Central memory CD8-positive, alpha-beta T cell (primary cell): ENCODE results near the gene ACVRL1.
A peak's percentile ranks its signal among the peaks of the same experiment; 100 is the strongest.

ENCODE experiments used
- ATAC-seq: fragments of 150-1000 bp; cut with Tn5 transposase; replicated peaks from 2 replicates; pipeline ENCODE4 v1.10.0; 2022; ENCODE audit warnings: mild to moderate bottlenecking, moderate FRiP score, moderate number of reproducible peaks; ENCODE audit not compliant: poor library complexity, severe bottlenecking; ENCODE audit errors: extremely low read depth
- DNase-seq, 2 donors: peaks; one replicate each; pipeline ENCODE4 v3.0.0; 2021; ENCODE audit warnings: low spot score in 2 of 2
- H3K27ac Mint-ChIP-seq: one replicate; pipeline ENCODE4 v1.8.0; 2022; ENCODE audit warnings: low read depth, mild to moderate bottlenecking, moderate library complexity, mixed read lengths
- H3K27me3 Mint-ChIP-seq: one replicate; pipeline ENCODE4 v1.8.0; 2022; ENCODE audit warnings: mixed read lengths
- H3K36me3 Mint-ChIP-seq: one replicate; pipeline ENCODE4 v1.8.0; 2022; ENCODE audit warnings: mild to moderate bottlenecking, moderate library complexity, mixed read lengths; ENCODE audit not compliant: insufficient read depth
- H3K4me1 Mint-ChIP-seq: one replicate; pipeline ENCODE4 v1.8.0; 2022; ENCODE audit warnings: mixed read lengths
- H3K4me3 Mint-ChIP-seq: one replicate; pipeline ENCODE4 v1.8.0; 2022; ENCODE audit warnings: mild to moderate bottlenecking, moderate library complexity, mixed read lengths
- H3K9me3 Mint-ChIP-seq: one replicate; pipeline ENCODE4 v1.8.0; 2022; ENCODE audit warnings: mixed read lengths

Gene ACVRL1

DNA sequence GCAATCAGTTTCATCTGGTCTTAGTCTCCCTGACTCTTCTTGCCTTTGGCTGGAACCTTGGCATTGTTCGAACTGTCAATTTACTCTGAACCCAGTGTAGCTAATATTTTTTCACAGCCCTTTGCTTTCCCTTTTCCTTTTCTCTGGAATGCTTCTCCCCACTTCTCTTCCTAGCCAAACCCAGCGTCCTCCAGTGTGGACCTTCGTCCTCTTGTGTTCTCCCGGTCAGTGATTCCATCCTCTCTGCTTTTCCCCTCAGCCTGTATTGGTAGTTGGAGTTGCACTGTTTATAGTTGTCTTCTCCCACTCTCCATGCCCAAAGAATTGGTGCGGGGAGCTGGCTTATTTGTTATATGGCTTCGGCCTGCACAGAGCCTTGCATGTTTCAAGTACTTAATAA is 53.6 kb downstream of the ACVRL1 start:
- Mint-ChIP-seq H3K36me3 (no peaks in the 10 kb centered on the region), H3K27me3 (no peaks in the 10 kb centered on the region), H3K4me3 (no peak overlapping the region), H3K27ac (no peak overlapping the region), H3K4me1 (peaks cover 3% of the 10 kb centered on the region), H3K9me3 (no peaks in the 10 kb centered on the region)
- DNase-seq = no peak
- ATAC-seq = no peak

DNA sequence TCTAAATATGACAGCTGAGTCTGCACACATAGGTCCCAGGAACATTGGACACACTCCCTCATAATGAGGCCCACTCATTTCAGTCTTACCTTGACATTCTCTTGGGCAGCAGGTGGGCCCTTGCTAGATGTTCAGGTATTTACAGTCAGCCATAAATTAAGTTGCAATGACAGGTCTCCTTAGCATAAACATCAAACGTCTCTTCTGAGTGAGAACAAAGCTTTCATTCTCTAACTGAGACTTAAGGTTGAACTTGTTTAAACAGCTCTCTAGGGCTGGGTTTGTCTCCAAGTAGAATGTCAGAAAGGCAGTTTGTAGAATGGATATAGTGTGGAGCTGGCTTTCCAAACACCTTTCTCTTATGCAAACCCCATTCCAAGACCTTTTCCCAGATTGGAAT is 54.5 kb downstream of the ACVRL1 start:
- peak overlapping the region; percentile 14 for H3K27ac Mint-ChIP-seq
- H3K36me3 Mint-ChIP-seq = no peaks in the 10 kb centered on the region
- H3K27me3 Mint-ChIP-seq = no peaks in the 10 kb centered on the region
- no peak overlapping the region for H3K4me3 Mint-ChIP-seq
- no peaks in the 10 kb centered on the region for H3K9me3 Mint-ChIP-seq
- ATAC-seq (no peak), DNase-seq (no peak)
- no peaks in the 10 kb centered on the region for H3K4me1 Mint-ChIP-seq

DNA sequence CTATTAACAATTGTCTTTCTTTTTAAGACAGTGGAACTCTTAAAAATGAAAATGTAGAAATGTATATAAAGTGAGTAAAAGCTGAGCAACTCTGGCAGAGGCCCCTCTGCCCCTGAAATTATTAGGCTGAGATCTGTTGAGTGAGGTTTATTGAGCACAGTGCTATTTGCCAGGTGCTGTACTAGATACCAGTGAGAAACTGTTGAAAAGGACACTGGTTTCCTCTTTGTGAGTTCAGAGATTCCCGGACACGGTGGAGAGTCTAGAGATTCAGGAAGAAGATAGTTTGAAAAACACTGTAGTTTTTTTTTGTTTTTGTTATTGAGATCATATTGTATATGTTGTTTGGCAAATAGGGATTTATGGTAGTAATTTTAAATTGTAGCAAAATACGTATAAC is 55.4 kb downstream of the ACVRL1 start:
- Mint-ChIP-seq H3K36me3 (no peaks in the 10 kb centered on the region), H3K4me3 (no peak overlapping the region), H3K4me1 (no peaks in the 10 kb centered on the region), H3K27me3 (no peaks in the 10 kb centered on the region), H3K9me3 (no peaks in the 10 kb centered on the region), H3K27ac (no peak overlapping the region)
- ATAC-seq (no peak), DNase-seq (no peak)

DNA sequence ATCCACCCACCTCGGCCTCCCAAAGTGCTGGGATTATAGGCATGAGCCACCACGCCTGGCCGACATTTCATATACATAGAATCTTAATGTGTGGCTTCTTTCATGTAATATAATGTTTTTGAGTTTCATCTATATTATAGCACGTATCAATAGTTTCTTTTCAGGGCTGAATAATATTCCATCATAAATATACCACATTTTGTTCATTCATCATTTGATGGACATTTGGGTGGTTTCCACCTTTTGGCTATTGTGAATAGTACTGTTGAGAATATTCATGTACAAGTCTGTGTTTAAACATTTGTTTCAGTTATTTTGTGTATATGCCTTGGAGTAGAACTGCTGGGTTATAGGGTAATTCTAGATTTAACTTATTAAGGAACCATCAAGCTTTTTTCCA is 56.2 kb downstream of the ACVRL1 start:
- H3K36me3 Mint-ChIP-seq = no peaks in the 10 kb centered on the region
- no peak overlapping the region for H3K4me3 Mint-ChIP-seq
- no peaks in the 10 kb centered on the region for H3K27me3 Mint-ChIP-seq
- no peak for ATAC-seq
- H3K4me1 Mint-ChIP-seq = no peaks in the 10 kb centered on the region
- no peak overlapping the region for H3K27ac Mint-ChIP-seq
- DNase-seq = no peak
- no peaks in the 10 kb centered on the region for H3K9me3 Mint-ChIP-seq

DNA sequence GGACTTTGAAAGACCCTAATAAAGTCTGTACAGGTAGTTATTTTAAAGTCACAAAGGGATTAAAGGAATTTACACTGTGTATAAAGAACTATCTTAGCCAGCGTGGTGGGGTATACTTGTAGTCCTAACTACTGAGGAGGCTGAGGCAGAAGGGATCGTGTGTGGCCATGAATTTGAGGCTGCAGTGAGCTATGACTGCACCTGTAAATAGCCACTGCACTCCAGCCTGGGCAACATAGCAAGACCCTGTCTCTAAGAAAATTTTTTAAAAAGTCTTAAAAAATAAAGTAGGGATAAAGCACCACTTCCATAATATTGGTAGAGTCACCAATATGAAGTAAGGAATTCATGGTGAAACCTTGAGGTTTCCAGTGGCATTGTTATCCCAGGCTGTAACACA is 62.3 kb downstream of the ACVRL1 start:
- Mint-ChIP-seq H3K27ac (no peak overlapping the region), H3K4me1 (peaks cover 50% of the 10 kb centered on the region), H3K9me3 (no peaks in the 10 kb centered on the region), H3K36me3 (peaks cover 6% of the 10 kb centered on the region), H3K27me3 (no peaks in the 10 kb centered on the region), H3K4me3 (peak overlapping the region; percentile 22)
- DNase-seq (no peak), ATAC-seq (no peak)

DNA sequence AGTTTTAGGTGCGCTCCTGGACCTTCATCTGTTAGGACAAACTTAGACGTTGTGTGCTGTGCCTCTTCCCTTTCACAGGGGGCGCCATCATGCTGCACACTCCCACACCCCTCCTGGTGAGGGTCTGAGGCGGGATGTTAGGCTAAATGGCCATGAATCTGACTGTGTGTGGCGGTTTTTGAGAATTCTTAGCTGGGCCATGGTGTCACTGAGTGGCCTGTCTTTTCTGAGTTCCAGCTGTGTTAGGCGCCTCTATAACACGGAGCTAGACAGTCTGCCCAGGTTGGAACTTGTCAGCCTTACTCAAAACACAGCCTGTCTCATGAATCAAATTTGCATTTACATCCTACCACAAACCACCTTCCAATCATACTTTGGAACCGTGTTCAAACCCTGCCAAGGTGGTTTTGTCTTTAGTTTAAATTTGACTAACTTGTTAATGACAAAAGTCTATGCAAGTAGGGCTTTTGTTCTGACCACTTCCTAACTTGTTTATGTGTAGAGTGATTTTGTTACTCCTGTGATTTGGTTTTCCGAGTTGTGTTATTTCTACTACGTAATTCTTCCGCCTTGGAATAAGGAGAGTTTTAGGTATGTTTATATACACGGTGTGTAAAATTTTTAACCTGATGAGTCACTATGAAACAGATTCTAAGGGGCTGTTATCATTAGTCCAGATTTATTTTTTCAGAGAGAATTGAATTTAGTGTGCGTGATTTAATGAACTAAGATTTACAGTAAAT is 63.8 kb downstream of the ACVRL1 start:
- DNase-seq (peak in 1 of 2 donors; percentile 46), ATAC-seq (peak; percentile 74)
- peaks cover 8% of the 10 kb centered on the region for H3K36me3 Mint-ChIP-seq

DNA sequence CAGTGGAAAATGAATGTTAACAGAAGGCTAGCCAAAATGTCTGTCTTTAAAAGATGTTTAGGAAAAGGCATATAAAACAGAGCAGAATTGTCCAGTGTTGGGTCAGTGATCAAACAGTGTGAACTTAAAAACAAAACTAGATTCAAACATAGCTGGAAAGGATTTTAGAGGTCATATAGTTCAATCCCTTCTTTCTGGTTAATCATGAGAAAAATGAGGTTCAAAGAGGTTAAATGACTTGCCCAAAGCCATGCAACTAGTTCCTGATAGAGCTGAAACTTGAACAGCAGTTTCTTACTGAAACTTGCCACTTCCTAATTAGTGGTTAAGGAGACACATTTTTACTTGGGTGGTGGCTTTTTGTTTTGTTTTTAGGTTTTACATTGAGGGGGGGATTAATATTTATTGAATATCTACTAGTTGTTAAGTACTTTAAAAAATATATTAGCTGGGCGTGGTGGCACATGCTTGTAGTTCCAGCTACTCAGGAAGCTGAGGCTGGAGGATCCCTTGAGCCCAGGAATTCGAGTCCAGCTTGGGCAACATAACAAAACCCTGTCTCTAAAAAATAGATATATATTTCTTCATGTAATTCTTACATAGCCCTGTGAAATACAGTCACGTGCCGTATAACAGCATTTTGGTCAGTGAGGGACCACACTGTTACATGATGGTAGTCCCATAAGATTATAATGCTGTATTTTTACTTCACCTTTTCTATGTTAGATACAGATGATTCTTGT is 64.5 kb downstream of the ACVRL1 start:
- Mint-ChIP-seq H3K27me3 (no peaks in the 10 kb centered on the region), H3K27ac (peak overlapping the region; percentile 81), H3K36me3 (peaks cover 12% of the 10 kb centered on the region), H3K4me3 (peak overlapping the region; percentile 41), H3K9me3 (no peaks in the 10 kb centered on the region), H3K4me1 (peaks cover 63% of the 10 kb centered on the region)
- ATAC-seq (peak; percentile 14), DNase-seq (no peak)

More for the DNA sequence above, 63.8 kb downstream of the ACVRL1 start:
- no peaks in the 10 kb centered on the region for H3K9me3 Mint-ChIP-seq
- peaks cover 63% of the 10 kb centered on the region for H3K4me1 Mint-ChIP-seq
- peak overlapping the region; percentile 41 for H3K4me3 Mint-ChIP-seq
- H3K27ac Mint-ChIP-seq = peak overlapping the region; percentile 81
- no peaks in the 10 kb centered on the region for H3K27me3 Mint-ChIP-seq

DNA sequence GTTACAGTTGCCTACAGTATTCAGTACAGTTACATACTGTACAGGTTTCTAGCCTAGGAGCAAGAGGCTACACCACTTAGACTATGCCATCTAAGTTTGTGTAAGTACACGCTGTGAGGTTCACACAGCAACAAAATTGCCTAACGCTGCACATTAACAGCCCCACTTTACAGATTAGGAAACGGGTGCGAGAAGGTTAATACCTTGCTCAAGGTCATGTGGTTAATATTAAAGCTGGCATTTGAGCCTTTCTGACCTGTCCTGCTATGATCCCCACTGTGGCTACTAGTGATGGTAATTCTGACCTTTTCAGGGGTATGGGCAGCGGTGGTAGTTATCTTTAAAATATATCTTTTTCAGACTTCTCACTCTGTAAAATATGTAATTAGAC is 65.1 kb downstream of the ACVRL1 start:
- Mint-ChIP-seq H3K27ac (peak overlapping the region; percentile 3), H3K4me1 (peaks cover 63% of the 10 kb centered on the region), H3K36me3 (peaks cover 14% of the 10 kb centered on the region), H3K27me3 (no peaks in the 10 kb centered on the region), H3K9me3 (no peaks in the 10 kb centered on the region), H3K4me3 (peak overlapping the region; percentile 41)
- ATAC-seq = peak; percentile 3
- no peak for DNase-seq

DNA sequence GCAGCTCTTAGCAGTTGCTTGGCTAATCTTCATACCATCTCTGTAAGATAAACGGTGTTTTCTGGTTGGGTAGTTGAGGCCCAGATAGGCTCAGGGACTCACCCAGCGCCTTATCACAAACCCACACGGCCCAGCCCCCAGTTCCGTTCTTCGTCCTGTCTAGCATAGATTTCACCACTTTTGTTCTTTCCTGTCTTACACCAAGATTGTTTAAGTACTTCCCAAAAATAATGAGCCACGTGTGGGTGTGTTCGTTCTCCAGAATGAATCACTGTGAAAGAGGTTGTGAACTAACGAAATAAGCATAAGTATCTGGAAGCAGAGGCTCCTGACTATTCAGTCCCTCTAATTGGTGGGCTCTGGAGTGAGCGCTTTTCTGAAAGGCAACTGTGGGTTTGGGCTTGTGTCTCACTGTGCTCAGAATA is 65.6 kb downstream of the ACVRL1 start:
- Mint-ChIP-seq H3K27me3 (no peaks in the 10 kb centered on the region), H3K36me3 (peaks cover 15% of the 10 kb centered on the region), H3K9me3 (no peaks in the 10 kb centered on the region), H3K4me1 (peaks cover 63% of the 10 kb centered on the region), H3K27ac (peak overlapping the region; percentile 3), H3K4me3 (peak overlapping the region; percentile 41)
- DNase-seq = peak in 1 of 2 donors; percentile 56
- peak; percentile 83 for ATAC-seq
